BLaER1 (cell line): ENCODE data around the gene UBE3C.

ENCODE experiments used
- H3K27ac ChIP-seq: shearing (Covaris generic); formaldehyde crosslinking; 2 replicates; pipeline ENCODE4 v1.8.1; 2022
- H3K27me3 ChIP-seq: shearing (Covaris generic); formaldehyde crosslinking; 2 replicates; pipeline ENCODE4 v1.8.1; 2022
- H3K36me3 ChIP-seq: shearing (Covaris generic); formaldehyde crosslinking; 2 replicates; pipeline ENCODE4 v1.8.1; 2022
- H3K4me1 ChIP-seq: shearing (Covaris generic); formaldehyde crosslinking; 2 replicates; pipeline ENCODE4 v1.8.1; 2022
- H3K4me2 ChIP-seq: shearing (Covaris generic); formaldehyde crosslinking; 2 replicates; pipeline ENCODE4 v1.8.1; 2022
- H3K4me3 ChIP-seq: shearing (Covaris generic); formaldehyde crosslinking; 2 replicates; pipeline ENCODE4 v1.8.1; 2022
- H3K9ac ChIP-seq: shearing (Covaris generic); formaldehyde crosslinking; 2 replicates; pipeline ENCODE4 v1.8.1; 2022
- H3K9me3 ChIP-seq: shearing (Covaris generic); formaldehyde crosslinking; 2 replicates; pipeline ENCODE4 v1.8.1; 2022
- H4K20me1 ChIP-seq: shearing (Covaris generic); formaldehyde crosslinking; 2 replicates; pipeline ENCODE4 v1.8.1; 2022
- Cebpa-rat ChIP-seq: shearing (Covaris generic); IDR thresholded peaks from 2 replicates; pipeline ENCODE4 v1.8.1; 2022

UBE3C gene

GRCh38 chr7:157297185-157297584, 158.5 kb downstream of the UBE3C start:
- Histone ChIP-seq H3K4me3 (no peak overlapping the region), H3K36me3 (no peaks in the 10 kb centered on the region), H3K27me3 (no peaks in the 10 kb centered on the region), H4K20me1 (no peaks in the 10 kb centered on the region), H3K4me2 (no peak overlapping the region), H3K9ac (no peak overlapping the region), H3K27ac (no peak overlapping the region), H3K4me1 (peaks cover 51% of the 10 kb centered on the region), H3K9me3 (no peaks in the 10 kb centered on the region)
- no peak for TF ChIP-seq Cebpa-rat

- no peaks in the 10 kb centered on the region for H3K36me3 ChIP-seq
- TF ChIP-seq Cebpa-rat: no peak
- no peak overlapping the region for H3K4me3 ChIP-seq
- peak overlapping the region; percentile 96 for H3K27ac ChIP-seq
- peak overlapping the region; percentile 100 for H3K4me2 ChIP-seq
- no peaks in the 10 kb centered on the region for H4K20me1 ChIP-seq
- peaks cover 71% of the 10 kb centered on the region for H3K4me1 ChIP-seq
- no peaks in the 10 kb centered on the region for H3K9me3 ChIP-seq
- no peaks in the 10 kb centered on the region for H3K27me3 ChIP-seq
- H3K9ac ChIP-seq: no peak overlapping the region
Measured at GRCh38 chr7:157299317-157299612, 160.5 kb downstream of the UBE3C start.

- TF ChIP-seq Cebpa-rat: no peak
Measured at GRCh38 chr7:157299613-157300368, 161.1 kb downstream of the UBE3C start.

GRCh38 chr7:157300369-157300825, 161.7 kb downstream of the UBE3C start:
- Histone ChIP-seq H3K4me3 (no peak overlapping the region), H3K9ac (peak overlapping the region; percentile 86; the same call in 1 of the 2 replicates), H3K27ac (peak overlapping the region; percentile 96), H3K27me3 (no peaks in the 10 kb centered on the region), H3K4me1 (peaks cover 82% of the 10 kb centered on the region), H3K36me3 (no peaks in the 10 kb centered on the region), H4K20me1 (no peaks in the 10 kb centered on the region), H3K4me2 (peak overlapping the region; percentile 100), H3K9me3 (no peaks in the 10 kb centered on the region)
- no peak for TF ChIP-seq Cebpa-rat

More at GRCh38 chr7:157299613-157300368, 161.1 kb downstream of the UBE3C start:
- Histone ChIP-seq H3K9ac (peak overlapping the region; percentile 86; the same call in 1 of the 2 replicates), H3K9me3 (no peaks in the 10 kb centered on the region), H3K4me3 (no peak overlapping the region), H3K27me3 (no peaks in the 10 kb centered on the region), H4K20me1 (no peaks in the 10 kb centered on the region), H3K36me3 (no peaks in the 10 kb centered on the region), H3K27ac (peak overlapping the region; percentile 96), H3K4me2 (peak overlapping the region; percentile 100), H3K4me1 (peaks cover 76% of the 10 kb centered on the region)

GRCh38 chr7:157301610-157302120, 162.9 kb downstream of the UBE3C start:
- no peaks in the 10 kb centered on the region for H3K36me3 ChIP-seq
- H3K9me3 ChIP-seq: no peaks in the 10 kb centered on the region
- TF ChIP-seq Cebpa-rat: no peak
- peak overlapping the region; percentile 86 for H3K9ac ChIP-seq
- peak overlapping the region; percentile 96 for H3K27ac ChIP-seq
- peaks cover 95% of the 10 kb centered on the region for H3K4me1 ChIP-seq
- peak overlapping the region; percentile 100 for H3K4me2 ChIP-seq
- peak overlapping the region; percentile 59 for H3K4me3 ChIP-seq
- H3K27me3 ChIP-seq: no peaks in the 10 kb centered on the region
- H4K20me1 ChIP-seq: no peaks in the 10 kb centered on the region

GRCh38 chr7:157306846-157307838, 168.4 kb downstream of the UBE3C start:
- Histone ChIP-seq H4K20me1 (no peaks in the 10 kb centered on the region), H3K4me1 (peaks cover 70% of the 10 kb centered on the region), H3K9ac (peak overlapping the region; percentile 53), H3K4me3 (no peak overlapping the region), H3K27me3 (no peaks in the 10 kb centered on the region), H3K4me2 (peak overlapping the region; percentile 100), H3K36me3 (no peaks in the 10 kb centered on the region), H3K9me3 (no peaks in the 10 kb centered on the region), H3K27ac (peak overlapping the region; percentile 26; the same call in 1 of the 2 replicates)
- no peak for TF ChIP-seq Cebpa-rat

- Histone ChIP-seq H3K27ac (no peak overlapping the region), H3K27me3 (no peaks in the 10 kb centered on the region), H3K4me1 (peaks cover 42% of the 10 kb centered on the region), H4K20me1 (no peaks in the 10 kb centered on the region), H3K4me3 (no peak overlapping the region), H3K9me3 (no peaks in the 10 kb centered on the region), H3K4me2 (no peak overlapping the region), H3K9ac (no peak overlapping the region), H3K36me3 (no peaks in the 10 kb centered on the region)
- no peak for TF ChIP-seq Cebpa-rat
Measured at GRCh38 chr7:157309988-157310668, 171.4 kb downstream of the UBE3C start.

GRCh38 chr7:157310676-157311185, 172.0 kb downstream of the UBE3C start:
- Histone ChIP-seq H3K27ac (no peak overlapping the region), H4K20me1 (no peaks in the 10 kb centered on the region), H3K9me3 (no peaks in the 10 kb centered on the region), H3K9ac (no peak overlapping the region), H3K4me3 (no peak overlapping the region), H3K4me1 (peaks cover 36% of the 10 kb centered on the region), H3K4me2 (no peak overlapping the region), H3K36me3 (no peaks in the 10 kb centered on the region), H3K27me3 (no peaks in the 10 kb centered on the region)
- TF ChIP-seq Cebpa-rat: no peak

- Histone ChIP-seq H3K9me3 (no peaks in the 10 kb centered on the region), H3K27ac (no peak overlapping the region), H3K9ac (no peak overlapping the region), H3K4me2 (no peak overlapping the region), H4K20me1 (no peaks in the 10 kb centered on the region), H3K4me3 (no peak overlapping the region), H3K4me1 (peaks cover 15% of the 10 kb centered on the region), H3K27me3 (no peaks in the 10 kb centered on the region), H3K36me3 (no peaks in the 10 kb centered on the region)
- no peak for TF ChIP-seq Cebpa-rat
Measured at GRCh38 chr7:157312941-157313340, 174.2 kb downstream of the UBE3C start.
